HG02870 (cell line): ENCODE results near the gene ZNF469.

ENCODE experiments used
- ATAC-seq: cut with Tn5 transposase; IDR thresholded peaks from one replicate; pipeline ENCODE4 v1.9.1; 2021; ENCODE audit warnings: mild to moderate bottlenecking, moderate library complexity; ENCODE audit not compliant: unreplicated experiment

Gene ZNF469

DNA sequence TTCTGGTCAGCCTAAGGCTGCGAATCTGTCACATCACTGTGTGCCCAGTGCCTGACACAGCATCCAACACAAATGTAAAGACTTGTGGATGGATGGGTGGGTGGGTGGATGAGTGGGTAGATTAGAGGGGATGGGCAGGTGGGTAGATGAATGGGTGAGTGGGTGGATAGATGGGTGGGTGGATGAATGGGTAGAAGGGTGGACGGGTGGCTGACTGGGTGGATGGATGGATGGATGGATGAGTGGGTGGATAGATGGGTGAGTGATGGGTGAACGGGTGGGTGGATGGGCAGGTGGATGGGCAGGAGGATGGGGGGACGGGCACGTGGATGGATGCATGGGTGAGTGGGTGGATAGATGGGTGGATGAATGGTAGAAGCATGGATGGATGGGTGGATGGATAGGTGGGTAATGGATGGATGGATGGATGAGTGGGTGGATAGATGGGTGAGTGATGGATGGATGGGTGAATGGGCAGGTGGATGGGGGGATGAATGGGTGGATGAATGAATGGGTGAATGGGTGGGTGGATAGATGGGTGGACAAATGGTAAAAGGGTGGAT is 39.2 kb downstream of the ZNF469 start:
- ATAC-seq: no peak

DNA sequence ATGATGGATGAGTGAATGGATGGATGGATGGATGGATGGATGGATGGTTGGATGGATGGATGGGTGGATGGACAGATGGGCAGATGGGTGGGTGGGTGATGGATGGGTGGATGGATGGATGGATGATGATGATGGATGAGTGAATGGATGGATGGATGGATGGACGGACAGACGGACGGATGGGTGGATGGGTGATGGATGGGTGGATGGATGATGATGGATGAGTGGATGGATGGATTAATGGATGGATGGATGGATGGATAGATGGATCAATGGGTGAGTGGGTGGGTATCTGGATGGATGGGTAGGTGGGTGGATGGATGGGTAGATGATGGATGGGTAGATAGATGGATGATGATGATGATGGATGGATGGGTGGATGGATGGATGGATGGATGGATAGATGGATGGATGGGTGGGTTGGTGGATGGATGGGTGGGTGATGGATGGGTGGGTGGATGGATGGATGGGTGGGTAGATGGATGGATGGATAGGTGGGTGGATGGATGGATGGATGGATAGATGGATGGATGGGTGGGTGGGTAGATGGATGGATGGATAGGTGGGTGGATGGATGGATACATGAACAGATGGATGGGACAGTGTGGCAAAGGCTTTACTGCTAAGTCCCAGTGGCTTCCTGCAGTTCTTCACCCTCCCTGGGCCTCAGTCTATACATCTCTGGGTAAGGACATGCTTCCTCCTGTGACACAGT is 40.1 kb downstream of the ZNF469 start:
- ATAC-seq: no peak

DNA sequence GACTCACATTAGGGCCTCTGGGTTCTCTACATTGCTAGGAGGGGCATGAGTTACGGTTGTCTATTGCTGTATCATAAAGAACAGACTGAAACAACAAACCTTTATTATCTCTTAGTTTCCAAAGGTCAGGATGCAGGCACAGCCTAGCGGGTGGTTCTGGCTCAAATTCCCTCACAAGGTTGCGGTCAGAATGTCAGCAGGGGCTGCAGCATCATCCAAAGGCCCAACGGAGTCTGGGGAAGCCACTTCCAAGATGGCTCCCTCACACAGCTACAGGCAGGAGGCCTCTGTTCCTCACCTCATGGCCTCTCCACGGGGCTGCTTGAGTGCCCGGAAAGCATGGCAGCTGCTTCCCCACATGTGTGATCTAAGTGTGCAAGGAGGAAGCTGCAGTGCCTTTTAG is 40.7 kb downstream of the ZNF469 start:
- no peak for ATAC-seq

DNA sequence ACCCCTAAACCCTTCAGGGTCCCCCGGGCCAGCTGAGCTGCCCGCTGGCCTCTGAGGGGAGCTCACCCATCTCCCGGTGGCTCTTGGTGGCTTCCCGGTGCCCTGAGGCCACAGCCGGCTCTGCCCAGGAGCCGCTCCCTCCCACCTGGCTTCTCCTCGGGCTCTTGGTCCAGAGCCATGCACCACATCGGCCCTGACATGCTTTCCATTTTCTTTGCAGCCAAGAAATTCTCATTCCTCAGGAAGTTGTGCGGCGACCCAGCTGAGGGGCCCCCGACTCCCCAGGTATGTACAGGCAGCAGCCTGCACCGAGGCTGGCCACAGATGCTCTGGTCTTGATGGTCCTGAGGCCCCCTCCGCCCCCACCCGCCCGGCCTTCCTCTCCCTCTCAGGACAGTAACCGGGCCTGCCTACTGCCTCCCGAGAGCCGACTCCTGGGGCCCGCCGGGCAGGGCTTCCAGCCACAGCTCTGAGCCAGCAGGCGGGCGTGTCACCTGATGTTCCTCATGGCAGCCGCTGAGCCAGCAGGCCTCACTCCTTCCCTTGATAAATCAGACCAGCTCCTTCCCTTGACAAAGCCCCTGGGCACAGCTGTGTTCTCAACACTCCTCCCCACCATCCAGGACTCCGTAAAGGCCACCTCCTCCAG is 42.0 kb downstream of the ZNF469 start:
- ATAC-seq: no peak

DNA sequence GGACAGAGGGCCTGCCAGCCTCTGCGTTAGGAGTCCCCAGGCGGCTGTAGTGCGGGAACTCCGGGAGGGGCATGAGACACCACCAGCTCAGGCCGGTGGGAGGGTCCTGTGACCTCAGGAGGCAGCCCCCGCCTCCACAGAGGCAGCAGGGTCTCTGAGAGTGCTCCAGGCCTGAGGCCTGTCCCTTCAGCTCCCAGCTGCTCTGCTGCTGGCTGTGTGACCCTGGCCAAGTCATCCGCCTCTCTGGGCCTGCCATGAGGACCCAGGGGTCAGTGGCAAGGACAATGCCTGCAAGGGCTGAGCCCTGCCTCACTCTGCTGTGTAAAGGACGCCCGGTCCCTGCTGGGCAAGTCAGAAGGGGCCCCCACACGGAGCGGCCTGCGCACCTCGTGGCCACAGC is 43.3 kb downstream of the ZNF469 start:
- ATAC-seq: no peak

DNA sequence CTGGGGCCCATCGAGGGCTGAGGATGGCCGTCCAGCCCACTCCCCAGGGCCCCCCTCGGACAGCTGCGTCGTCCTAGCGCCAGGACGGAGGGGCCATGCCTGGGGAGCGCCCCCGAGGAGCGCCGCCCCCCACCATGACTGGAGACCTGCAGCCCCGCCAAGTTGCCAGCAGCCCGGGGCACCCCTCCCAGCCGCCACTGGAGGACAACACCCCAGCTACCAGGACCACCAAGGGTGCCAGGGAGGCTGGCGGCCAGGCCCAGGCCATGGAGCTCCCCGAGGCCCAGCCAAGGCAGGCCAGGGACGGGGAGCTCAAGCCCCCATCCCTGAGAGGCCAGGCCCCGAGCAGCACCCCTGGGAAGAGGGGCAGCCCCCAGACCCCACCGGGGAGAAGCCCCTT is 44.6 kb downstream of the ZNF469 start:
- ATAC-seq: no peak

DNA sequence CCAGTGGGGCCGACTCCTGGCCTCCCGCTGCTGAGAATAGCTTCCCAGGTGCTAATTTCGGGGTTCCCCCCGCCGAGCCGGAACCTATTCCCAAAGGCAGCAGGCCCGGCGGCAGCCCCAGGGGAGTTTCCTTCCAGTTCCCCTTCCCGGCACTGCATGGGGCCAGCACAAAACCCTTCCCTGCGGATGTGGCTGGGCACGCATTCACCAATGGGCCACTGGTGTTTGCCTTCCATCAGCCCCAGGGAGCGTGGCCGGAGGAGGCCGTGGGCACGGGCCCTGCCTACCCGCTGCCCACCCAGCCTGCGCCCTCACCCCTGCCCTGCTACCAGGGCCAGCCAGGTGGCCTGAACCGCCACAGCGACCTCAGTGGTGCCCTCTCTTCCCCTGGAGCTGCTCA is 45.4 kb downstream of the ZNF469 start:
- no peak for ATAC-seq

DNA sequence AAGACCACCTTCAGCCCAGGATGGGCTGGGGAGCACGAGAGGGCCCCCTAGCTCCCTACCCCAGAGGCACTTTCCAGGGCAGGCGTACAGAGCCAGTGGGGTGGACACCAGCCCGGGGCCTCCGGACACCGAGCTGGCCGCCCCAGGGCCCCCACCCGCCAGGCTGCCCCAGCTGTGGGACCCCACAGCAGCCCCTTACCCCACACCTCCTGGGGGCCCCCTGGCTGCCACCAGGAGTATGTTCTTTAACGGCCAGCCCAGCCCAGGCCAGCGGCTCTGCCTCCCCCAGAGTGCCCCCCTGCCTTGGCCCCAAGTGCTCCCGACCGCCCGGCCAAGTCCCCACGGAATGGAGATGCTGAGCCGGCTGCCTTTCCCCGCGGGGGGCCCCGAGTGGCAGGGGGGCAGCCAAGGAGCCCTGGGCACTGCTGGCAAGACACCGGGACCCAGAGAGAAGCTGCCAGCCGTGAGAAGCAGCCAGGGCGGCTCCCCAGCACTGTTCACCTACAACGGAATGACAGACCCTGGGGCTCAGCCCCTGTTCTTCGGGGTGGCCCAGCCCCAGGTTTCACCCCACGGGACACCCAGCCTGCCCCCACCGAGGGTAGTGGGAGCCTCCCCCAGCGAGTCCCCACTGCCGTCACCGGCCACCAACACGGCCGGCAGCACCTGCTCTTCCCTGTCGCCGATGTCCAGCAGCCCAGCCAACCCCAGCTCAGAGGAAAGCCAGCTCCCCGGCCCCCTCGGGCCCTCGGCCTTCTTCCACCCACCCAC is 46.0 kb downstream of the ZNF469 start:
- ATAC-seq: no peak

DNA sequence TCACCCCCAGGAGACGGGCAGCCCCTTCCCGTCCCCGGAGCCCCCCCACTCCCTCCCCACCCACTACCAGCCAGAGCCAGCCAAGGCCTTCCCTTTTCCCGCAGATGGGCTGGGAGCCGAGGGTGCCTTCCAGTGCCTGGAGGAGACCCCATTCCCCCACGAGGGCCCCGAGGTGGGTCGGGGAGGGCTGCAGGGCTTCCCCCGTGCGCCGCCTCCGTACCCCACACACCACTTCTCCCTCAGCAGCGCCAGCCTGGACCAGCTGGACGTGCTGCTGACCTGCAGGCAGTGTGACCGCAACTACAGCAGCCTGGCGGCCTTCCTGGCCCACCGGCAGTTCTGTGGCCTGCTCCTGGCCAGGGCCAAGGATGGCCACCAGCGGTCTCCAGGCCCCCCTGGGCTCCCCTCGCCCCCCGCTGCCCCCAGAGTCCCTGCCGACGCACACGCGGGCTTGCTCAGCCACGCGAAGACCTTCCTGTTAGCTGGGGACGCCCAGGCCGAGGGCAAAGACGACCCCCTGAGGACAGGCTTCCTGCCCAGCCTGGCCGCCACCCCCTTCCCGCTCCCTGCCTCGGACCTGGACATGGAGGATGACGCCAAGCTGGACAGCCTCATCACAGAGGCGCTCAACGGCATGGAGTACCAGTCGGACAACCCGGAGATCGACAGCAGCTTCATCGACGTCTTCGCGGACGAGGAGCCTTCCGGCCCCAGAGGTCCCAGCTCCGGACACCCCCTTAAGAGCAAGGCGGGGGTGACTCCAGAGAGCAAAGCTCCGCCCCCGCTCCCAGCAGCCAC is 46.8 kb downstream of the ZNF469 start:
- ATAC-seq: no peak

DNA sequence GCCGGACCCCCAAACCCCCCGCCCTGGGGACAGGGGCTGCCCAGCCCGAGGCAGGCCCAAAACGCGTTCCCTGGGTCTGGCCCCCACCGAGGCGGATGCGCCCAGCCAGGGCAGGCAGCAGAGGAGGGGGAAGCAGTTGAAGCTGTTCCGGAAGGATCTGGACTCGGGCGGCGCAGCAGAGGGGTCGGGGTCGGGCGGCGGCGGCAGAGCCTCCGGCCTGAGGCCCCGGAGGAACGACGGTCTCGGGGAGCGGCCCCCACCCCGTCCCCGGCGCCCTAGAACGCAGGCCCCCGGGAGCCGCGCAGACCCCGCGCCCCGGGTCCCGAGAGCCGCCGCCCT is 47.4 kb downstream of the ZNF469 start:
- ATAC-seq: no peak

DNA sequence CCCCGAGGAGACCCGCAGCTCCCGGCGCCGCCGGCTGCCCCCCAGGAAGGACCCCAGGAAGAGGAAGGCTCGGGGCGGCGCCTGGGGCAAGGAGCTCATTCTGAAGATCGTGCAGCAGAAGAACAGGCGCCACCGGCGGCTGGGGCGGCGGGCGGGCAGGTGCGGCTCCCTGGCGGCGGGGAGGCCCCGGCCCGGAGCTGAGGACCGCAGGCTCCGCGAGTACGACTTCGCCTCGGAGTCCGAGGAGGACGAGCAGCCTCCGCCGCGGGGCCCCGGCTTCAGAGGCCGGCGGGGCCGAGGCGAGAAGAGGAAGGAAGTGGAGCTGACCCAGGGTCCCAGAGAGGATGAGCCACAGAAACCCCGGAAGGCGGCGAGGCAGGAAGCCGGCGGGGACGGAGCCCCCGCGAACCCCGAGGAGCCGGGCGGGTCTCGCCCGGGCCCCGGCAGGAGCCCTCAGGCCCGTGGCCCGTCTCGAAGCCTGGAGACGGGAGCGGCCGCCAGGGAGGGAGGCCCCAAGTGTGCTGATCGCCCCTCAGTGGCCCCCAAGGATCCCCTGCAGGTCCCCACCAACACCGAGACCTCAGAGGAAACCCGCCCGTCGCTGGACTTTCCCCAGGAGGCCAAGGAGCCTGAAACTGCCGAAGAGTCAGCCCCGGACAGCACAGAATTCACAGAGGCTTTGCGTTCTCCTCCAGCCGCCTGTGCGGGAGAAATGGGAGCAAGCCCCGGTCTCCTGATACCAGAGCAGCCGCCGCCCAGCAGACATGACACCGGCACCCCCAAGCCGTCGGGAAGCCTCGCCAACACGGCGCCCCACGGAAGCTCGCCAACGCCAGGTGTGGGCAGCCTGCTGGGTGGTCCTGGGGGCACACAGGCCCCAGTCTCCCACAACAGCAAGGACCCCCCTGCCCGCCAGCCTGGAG is 48.0 kb downstream of the ZNF469 start:
- no peak for ATAC-seq

DNA sequence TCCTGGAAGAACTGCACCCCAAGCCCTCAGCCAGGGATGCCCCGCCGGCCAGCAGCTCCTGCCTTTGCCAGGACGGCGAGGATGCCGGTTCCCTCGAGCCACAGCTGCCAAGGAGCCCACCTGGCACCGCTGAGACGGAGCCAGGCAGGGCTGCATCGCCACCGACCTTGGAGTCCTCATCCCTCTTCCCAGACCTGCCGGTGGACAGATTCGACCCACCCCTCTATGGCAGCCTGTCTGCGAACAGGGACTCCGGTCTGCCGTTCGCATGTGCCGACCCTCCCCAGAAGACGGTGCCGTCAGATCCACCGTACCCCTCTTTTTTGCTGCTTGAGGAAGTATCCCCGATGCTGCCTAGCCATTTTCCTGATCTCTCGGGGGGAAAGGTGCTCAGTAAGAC is 48.9 kb downstream of the ZNF469 start:
- ATAC-seq: no peak

DNA sequence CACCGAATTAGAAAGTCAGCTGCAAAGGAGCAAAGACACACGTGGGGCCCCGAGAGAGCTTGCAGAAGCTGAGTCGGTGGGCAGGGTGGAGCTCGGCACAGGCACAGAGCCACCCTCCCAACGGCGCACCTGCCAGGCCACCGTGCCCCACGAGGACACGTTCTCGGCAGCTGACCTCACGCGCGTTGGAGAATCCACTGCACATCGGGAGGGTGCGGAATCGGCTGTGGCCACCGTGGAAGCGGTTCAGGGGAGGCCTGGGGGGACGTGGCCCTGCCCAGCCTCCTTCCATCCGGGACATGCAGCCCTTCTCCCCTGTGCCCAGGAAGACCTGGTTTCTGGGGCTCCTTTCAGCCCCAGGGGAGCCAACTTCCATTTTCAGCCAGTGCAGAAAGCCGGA is 49.4 kb downstream of the ZNF469 start:
- no peak for ATAC-seq
